ENCODE measurements around the gene JDP2.

JDP2 gene

GRCh38 chr14:75499084-75499875 is 71.5 kb downstream of the JDP2 start:
- intact Hi-C loops (cut with DNase I): loop anchor here (10.0 kb wide), 1 partner anchor 374 kb away; the partner anchor contains the start of gene NEK9
- DNase-seq: no peak

- intact Hi-C loops (cut with DNase I): no loop called here
- no peak for DNase-seq
These were observed 73.3 kb downstream of the JDP2 start for GRCh38 chr14:75501080-75501479.

GRCh38 chr14:75504411-75504810 is 76.6 kb downstream of the JDP2 start:
- no peak for DNase-seq
- intact Hi-C loops (cut with DNase I): no loop called here

GRCh38 chr14:75506930-75507329 is 79.1 kb downstream of the JDP2 start:
- no peak for DNase-seq
- intact Hi-C loops (cut with DNase I): no loop called here

GRCh38 chr14:75510547-75510946 is 82.7 kb downstream of the JDP2 start:
- DNase-seq: no peak
- intact Hi-C loops (cut with DNase I): no loop called here

- no peak for DNase-seq
- intact Hi-C loops (cut with DNase I): no loop called here
These were observed 83.4 kb downstream of the JDP2 start for GRCh38 chr14:75511201-75511600.

GRCh38 chr14:75513911-75514672 is 86.3 kb downstream of the JDP2 start:
- intact Hi-C loops (cut with DNase I): no loop called here

GRCh38 chr14:75514673-75515628 is 87.1 kb downstream of the JDP2 start:
- intact Hi-C loops (cut with DNase I): no loop called here
- DNase-seq: peak in 2 of 10 donors; percentile 19 to 85

More at GRCh38 chr14:75513911-75514672, 86.3 kb downstream of the JDP2 start:
- no peak for DNase-seq

GRCh38 chr14:75515629-75515996 is 87.8 kb downstream of the JDP2 start:
- no peak for DNase-seq

GRCh38 chr14:75518625-75519024 is 90.8 kb downstream of the JDP2 start:
- no peak for DNase-seq
- intact Hi-C loops (cut with DNase I): no loop called here

More at GRCh38 chr14:75515629-75515996, 87.8 kb downstream of the JDP2 start:
- intact Hi-C loops (cut with DNase I): no loop called here

- intact Hi-C loops (cut with DNase I): no loop called here
- DNase-seq: no peak
These were observed 91.6 kb downstream of the JDP2 start for GRCh38 chr14:75519394-75519793.

- intact Hi-C loops (cut with DNase I): no loop called here
- DNase-seq: no peak
These were observed 92.3 kb downstream of the JDP2 start for GRCh38 chr14:75519826-75520728.

GRCh38 chr14:75520852-75521251 is 93.0 kb downstream of the JDP2 start:
- no peak for DNase-seq
- intact Hi-C loops (cut with DNase I): no loop called here

- intact Hi-C loops (cut with DNase I): no loop called here
These were observed 93.8 kb downstream of the JDP2 start for GRCh38 chr14:75521415-75522199.

GRCh38 chr14:75522224-75522982 is 94.6 kb downstream of the JDP2 start, which contains the start of gene BATF:
BATF (plus strand) TSS chr14:75522469; CDS start chr14:75522683, 214 bp downstream.
- peak in 1 of 10 donors; percentile 29 for DNase-seq
- intact Hi-C loops (cut with DNase I): no loop called here

More at GRCh38 chr14:75521415-75522199, 93.8 kb downstream of the JDP2 start:
- DNase-seq: no peak

- intact Hi-C loops (cut with DNase I): no loop called here
- no peak for DNase-seq
These were observed 95.1 kb downstream of the JDP2 start for GRCh38 chr14:75522983-75523318.
